Dendritic cell treated with granulocyte-macrophage colony-stimulating factor and Interleukin-4, amounts not matched to agents 40 ng/mL and 50 ng/mL, for 4 days (primary cell): ENCODE data around the gene ITPKC.

Experiments used
- H3K27ac Mint-ChIP-seq: one replicate; pipeline ENCODE4 v1.8.0; 2022; ENCODE audit warnings: mild to moderate bottlenecking, mixed read lengths
- H3K27me3 Mint-ChIP-seq: one replicate; pipeline ENCODE4 v1.8.0; 2022; ENCODE audit warnings: mild to moderate bottlenecking, mixed read lengths
- H3K36me3 Mint-ChIP-seq: one replicate; pipeline ENCODE4 v1.8.0; 2022; ENCODE audit warnings: low read depth, mixed read lengths
- H3K4me1 Mint-ChIP-seq: one replicate; pipeline ENCODE4 v1.8.0; 2022; ENCODE audit warnings: low read depth, mixed read lengths
- H3K4me3 Mint-ChIP-seq: one replicate; pipeline ENCODE4 v1.8.0; 2022; ENCODE audit warnings: mild to moderate bottlenecking, moderate library complexity, mixed read lengths
- H3K9me3 Mint-ChIP-seq: one replicate; pipeline ENCODE4 v1.8.0; 2022; ENCODE audit warnings: mixed read lengths
- intact Hi-C: fragments of 100-400 bp; cut with micrococcal nuclease; formaldehyde crosslinking; loops from one replicate; pipeline ENCODE4 v1.15.0; 2022

The ITPKC gene

GRCh38 chr19:40685016-40685526 lies 31.8 kb upstream of the ITPKC start:
- Mint-ChIP-seq H3K9me3 (no peaks in the 10 kb centered on the region), H3K27ac (no peak overlapping the region), H3K4me1 (peaks cover 7% of the 10 kb centered on the region), H3K36me3 (peaks cover 50% of the 10 kb centered on the region), H3K27me3 (no peaks in the 10 kb centered on the region), H3K4me3 (no peak overlapping the region)
- intact Hi-C loops, result no loop called here

- Mint-ChIP-seq H3K27me3 (no peaks in the 10 kb centered on the region), H3K27ac (no peak overlapping the region), H3K36me3 (peaks cover 45% of the 10 kb centered on the region), H3K9me3 (no peaks in the 10 kb centered on the region), H3K4me3 (no peak overlapping the region), H3K4me1 (peaks cover 7% of the 10 kb centered on the region)
- intact Hi-C loops, result no loop called here
Measured at GRCh38 chr19:40685563-40685962, 31.3 kb upstream of the ITPKC start.

DNA sequence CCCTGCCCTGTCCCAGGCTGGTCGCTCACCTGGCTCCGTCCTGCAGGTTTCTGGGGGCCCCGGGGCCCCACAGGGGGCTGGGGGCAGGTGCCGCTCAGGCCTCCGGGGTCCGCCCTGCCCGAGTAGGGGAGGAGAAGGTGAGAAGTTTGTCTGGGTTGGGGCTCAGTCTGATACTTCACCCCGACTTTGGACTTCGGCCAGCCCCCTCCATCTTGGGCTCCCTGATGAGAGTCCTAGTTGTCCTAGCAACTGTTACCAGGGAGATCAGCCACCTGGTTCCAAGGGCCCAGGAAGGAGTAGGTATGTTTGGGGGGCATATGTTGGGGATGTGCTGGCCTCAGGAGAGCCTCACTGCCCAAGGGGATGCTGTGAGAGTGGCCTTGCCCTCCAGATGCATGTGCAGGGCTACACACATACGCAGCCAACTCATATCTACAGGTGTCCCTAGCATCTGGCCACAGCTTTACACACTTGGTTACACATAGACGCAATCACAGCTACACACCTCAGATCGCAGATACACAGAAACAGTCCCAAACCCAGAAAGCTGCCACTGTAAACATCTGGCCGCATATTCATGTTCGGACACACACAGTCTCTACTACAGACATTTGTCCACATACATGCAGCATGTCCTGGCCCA lies 29.9 kb upstream of the ITPKC start:
- Mint-ChIP-seq H3K36me3 (peaks cover 48% of the 10 kb centered on the region), H3K9me3 (no peaks in the 10 kb centered on the region)

GRCh38 chr19:40687525-40688016 lies 29.3 kb upstream of the ITPKC start:
- Mint-ChIP-seq H3K4me1 (peaks cover 19% of the 10 kb centered on the region), H3K4me3 (no peak overlapping the region), H3K36me3 (peaks cover 48% of the 10 kb centered on the region), H3K27ac (no peak overlapping the region), H3K9me3 (no peaks in the 10 kb centered on the region), H3K27me3 (no peaks in the 10 kb centered on the region)
- intact Hi-C loops, result no loop called here

More for the DNA sequence above, 29.9 kb upstream of the ITPKC start:
- Mint-ChIP-seq H3K4me1 (peaks cover 19% of the 10 kb centered on the region), H3K27ac (no peak overlapping the region), H3K4me3 (no peak overlapping the region), H3K27me3 (no peaks in the 10 kb centered on the region)
- intact Hi-C loops, result no loop called here

DNA sequence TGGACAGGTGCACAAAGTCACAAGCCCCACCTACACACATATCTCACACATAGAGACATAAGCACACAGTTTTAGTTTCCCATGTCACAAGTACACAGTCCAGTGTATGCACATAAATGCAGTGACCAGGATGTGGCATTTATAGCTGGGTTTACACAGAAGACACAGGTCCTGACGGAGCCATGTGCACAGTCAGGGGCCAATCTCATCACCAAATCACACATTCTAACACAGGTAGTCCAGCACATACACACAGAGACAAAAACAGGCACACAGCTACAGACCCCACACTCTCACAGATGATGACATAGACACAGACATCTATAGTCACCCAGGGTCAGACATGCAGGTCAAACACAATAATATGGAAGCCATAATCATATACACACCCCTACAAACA lies 28.6 kb upstream of the ITPKC start:
- intact Hi-C loops, result no loop called here
- peaks cover 19% of the 10 kb centered on the region for H3K4me1 Mint-ChIP-seq
- peaks cover 50% of the 10 kb centered on the region for H3K36me3 Mint-ChIP-seq
- H3K4me3 Mint-ChIP-seq, result no peak overlapping the region
- H3K27ac Mint-ChIP-seq, result no peak overlapping the region
- no peaks in the 10 kb centered on the region for H3K9me3 Mint-ChIP-seq
- no peaks in the 10 kb centered on the region for H3K27me3 Mint-ChIP-seq

DNA sequence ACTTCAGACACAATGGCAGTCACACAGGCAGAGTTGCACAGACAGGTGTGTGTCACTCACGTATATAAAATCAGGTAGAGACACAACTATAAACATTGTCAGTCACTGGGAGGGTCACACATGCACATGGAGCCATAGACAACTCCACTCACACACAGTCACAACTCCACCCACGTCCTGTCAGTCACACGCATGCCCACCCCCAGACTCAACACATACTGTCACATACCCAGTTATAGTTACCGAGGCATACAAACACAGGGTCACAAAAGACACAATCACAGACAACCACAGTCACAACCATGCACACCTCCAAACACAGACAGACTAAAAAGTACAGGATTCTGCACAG lies 27.9 kb upstream of the ITPKC start:
- H3K27me3 Mint-ChIP-seq, result no peaks in the 10 kb centered on the region
- peaks cover 56% of the 10 kb centered on the region for H3K36me3 Mint-ChIP-seq
- peaks cover 19% of the 10 kb centered on the region for H3K4me1 Mint-ChIP-seq
- H3K27ac Mint-ChIP-seq, result no peak overlapping the region
- no peak overlapping the region for H3K4me3 Mint-ChIP-seq
- H3K9me3 Mint-ChIP-seq, result no peaks in the 10 kb centered on the region
- intact Hi-C loops, result no loop called here

DNA sequence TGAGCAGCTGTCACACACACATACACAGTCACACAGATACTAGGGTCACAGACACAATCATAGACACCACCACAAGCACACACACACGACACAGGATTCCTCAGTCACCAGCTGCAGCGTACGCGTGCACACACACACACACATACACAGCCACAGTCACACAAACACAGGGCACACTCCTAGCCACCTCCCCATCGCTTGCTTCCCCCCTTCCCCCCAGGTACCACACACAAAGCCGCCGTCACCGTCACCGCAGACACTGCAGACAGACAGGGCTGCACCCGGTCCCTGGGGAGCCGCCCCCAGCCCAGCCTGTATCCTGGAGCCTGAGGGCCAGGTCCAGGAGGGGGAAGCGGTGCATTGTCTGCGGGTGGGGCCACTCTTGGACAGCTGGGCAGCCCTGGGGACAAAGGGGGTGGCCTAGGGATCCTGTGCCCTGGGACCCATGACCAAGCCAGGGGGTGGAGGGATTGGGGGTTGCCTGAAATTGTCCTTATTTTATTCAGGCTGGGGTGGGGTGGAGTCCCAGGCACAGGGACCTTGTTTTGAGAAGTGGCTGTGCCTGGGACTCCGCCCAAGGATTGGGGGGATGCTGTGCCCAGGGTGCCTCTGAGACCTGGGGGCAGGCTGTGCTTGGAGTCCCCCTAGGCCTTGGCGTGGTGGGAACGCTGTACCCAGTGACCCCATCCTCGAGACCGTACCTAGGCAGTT lies 27.4 kb upstream of the ITPKC start:
- peaks cover 57% of the 10 kb centered on the region for H3K36me3 Mint-ChIP-seq
- H3K9me3 Mint-ChIP-seq, result no peaks in the 10 kb centered on the region
- H3K4me3 Mint-ChIP-seq, result peak overlapping the region; percentile 56
- no peaks in the 10 kb centered on the region for H3K27me3 Mint-ChIP-seq
- H3K4me1 Mint-ChIP-seq, result peaks cover 19% of the 10 kb centered on the region
- intact Hi-C loops, result loop anchor here (2.0 kb wide), 1 partner anchor 27 kb away; no protein-coding TSS in a partner anchor
- no peak overlapping the region for H3K27ac Mint-ChIP-seq

DNA sequence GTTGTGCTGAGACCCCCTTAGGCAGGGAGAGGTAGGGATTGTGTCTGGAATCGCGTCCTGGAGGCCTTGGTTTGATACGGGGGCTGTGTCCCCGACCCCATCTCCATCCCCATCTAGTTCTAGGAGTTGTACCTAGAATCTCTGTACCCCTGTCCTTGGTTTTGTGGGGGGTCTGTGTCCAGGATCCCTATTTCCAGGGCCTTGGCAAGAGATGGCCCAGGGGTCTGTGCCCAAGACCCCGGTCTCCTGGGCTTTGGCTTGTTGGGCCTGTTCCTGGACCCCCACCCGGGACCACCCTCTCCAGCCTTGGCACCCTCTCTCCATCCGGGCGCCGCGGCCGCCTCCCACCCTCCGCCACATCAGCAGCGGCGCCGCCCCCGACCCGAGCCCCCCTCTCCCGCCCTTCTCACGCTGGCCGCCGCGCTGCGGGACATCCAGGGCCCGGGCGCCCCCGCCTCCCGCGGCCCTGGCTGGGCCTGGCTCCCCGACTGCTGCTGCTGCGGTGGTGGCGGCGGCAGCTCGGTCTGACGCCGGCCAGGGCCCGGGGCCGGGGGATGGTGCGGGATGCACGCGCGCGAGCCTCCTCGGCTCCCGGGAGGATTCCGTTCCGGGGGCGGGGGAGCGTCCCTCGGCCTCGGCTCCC lies 26.7 kb upstream of the ITPKC start, which contains the start of gene NUMBL:
NUMBL (minus strand) TSS at position 602 of the 643 bp plus-strand sequence; CDS start at position 434, 168 bp downstream.
- H3K27ac Mint-ChIP-seq, result peak within 1 kb of the TSS; percentile 97
- H3K27me3 Mint-ChIP-seq, result no peaks in the 10 kb centered on the region
- peaks cover 57% of the 10 kb centered on the region for H3K36me3 Mint-ChIP-seq
- no peaks in the 10 kb centered on the region for H3K9me3 Mint-ChIP-seq
- intact Hi-C loops, result loop anchor here (2.0 kb wide), 1 partner anchor 27 kb away; no protein-coding TSS in a partner anchor
- H3K4me3 Mint-ChIP-seq, result peak within 1 kb of the TSS; percentile 95
- H3K4me1 Mint-ChIP-seq, result peaks cover 16% of the 10 kb centered on the region

DNA sequence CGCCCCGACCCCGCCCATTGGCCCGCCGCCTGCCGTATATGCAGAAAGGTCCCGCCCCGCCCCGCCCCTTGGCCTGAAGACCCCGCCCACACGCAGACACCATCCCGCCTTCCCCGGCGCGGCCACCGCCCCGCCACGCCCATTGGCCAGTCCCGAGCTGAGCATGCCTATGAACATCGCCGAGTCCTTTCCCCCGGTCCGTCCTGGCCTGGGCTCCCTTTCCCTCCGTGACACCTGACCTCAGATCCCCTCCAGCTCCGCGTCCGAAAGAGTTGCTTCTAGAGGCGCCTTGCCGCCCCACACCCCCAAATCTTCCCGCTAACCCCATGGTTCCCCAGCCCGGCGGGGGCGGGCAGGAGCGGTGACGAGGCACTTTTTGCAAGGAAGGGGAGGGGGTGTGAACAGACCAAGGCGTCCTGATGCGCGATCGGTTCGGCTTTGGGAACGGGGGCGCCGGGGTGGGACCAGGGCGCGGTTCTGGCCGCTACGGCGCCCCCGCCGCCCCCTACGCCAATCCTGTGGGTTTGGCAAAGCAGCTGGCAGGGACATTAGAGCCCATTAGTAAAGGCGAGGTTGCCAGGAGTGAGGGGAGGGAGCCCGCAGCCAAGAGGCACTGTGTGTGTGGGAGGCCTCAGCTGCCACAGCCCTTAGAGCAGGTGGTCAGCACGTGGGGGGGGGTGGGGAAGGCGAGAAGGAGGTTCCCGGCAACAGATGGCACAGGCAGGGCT lies 26.1 kb upstream of the ITPKC start:
- intact Hi-C loops, result loop anchor here (2.0 kb wide), 1 partner anchor 28 kb away; no protein-coding TSS in a partner anchor
- peaks cover 12% of the 10 kb centered on the region for H3K4me1 Mint-ChIP-seq
- H3K27ac Mint-ChIP-seq, result peak overlapping the region; percentile 97
- H3K4me3 Mint-ChIP-seq, result peak overlapping the region; percentile 95
- no peaks in the 10 kb centered on the region for H3K27me3 Mint-ChIP-seq
- peaks cover 57% of the 10 kb centered on the region for H3K36me3 Mint-ChIP-seq
- no peaks in the 10 kb centered on the region for H3K9me3 Mint-ChIP-seq

DNA sequence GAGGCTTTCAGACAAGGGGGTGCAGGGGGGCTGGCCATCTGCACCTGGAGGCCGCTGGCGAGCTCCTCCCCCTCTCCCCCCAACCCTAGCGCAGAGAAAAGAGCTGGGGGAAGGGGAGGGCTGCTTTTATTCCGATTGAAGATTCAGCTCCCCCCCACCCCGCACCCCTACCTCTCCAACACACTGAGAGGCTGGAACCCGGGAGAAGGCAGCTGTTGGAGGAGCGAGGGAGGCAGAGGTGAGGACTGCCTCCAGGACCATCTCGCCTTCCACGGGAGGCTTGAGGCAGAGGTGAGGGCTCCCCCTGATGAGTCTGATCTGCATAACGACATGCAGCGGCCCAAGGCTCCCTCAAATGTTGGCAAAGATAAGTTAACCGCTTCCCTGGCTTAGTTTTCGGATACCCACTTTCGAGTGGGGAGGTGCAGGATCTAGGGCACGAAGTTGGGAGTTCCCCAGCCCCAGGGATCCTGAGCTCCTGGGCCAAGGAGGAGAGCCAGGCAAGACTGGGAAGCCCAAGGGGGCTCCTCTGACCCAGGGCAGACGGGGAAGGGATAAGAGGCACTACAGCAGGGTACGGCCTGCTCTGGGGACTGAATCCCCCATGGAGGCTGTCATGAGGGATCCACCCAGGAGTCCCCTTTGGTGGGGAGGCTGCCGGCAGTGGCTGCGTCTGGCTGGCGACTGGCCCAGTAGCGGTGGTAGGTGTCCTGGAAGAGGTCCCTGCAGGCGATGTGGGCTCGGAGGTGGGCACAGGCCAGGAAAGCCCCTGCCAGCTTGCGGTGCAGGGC lies 25.3 kb upstream of the ITPKC start:
- Mint-ChIP-seq H3K4me1 (peaks cover 12% of the 10 kb centered on the region), H3K36me3 (peaks cover 57% of the 10 kb centered on the region), H3K27ac (peak overlapping the region; percentile 97), H3K9me3 (no peaks in the 10 kb centered on the region), H3K4me3 (no peak overlapping the region), H3K27me3 (no peaks in the 10 kb centered on the region)
- intact Hi-C loops, result loop anchor here (2.0 kb wide), 1 partner anchor 29 kb away; no protein-coding TSS in a partner anchor

GRCh38 chr19:40692212-40692551 lies 24.7 kb upstream of the ITPKC start:
- H3K27ac Mint-ChIP-seq, result peak overlapping the region; percentile 19
- H3K9me3 Mint-ChIP-seq, result no peaks in the 10 kb centered on the region
- H3K4me1 Mint-ChIP-seq, result peaks cover 12% of the 10 kb centered on the region
- H3K36me3 Mint-ChIP-seq, result peaks cover 61% of the 10 kb centered on the region
- H3K4me3 Mint-ChIP-seq, result no peak overlapping the region
- no peaks in the 10 kb centered on the region for H3K27me3 Mint-ChIP-seq
- intact Hi-C loops, result no loop called here

GRCh38 chr19:40693150-40693788 lies 23.6 kb upstream of the ITPKC start:
- intact Hi-C loops, result no loop called here
- peaks cover 68% of the 10 kb centered on the region for H3K36me3 Mint-ChIP-seq
- H3K4me1 Mint-ChIP-seq, result peaks cover 12% of the 10 kb centered on the region
- H3K27ac Mint-ChIP-seq, result peak overlapping the region; percentile 19
- no peak overlapping the region for H3K4me3 Mint-ChIP-seq
- H3K9me3 Mint-ChIP-seq, result no peaks in the 10 kb centered on the region
- no peaks in the 10 kb centered on the region for H3K27me3 Mint-ChIP-seq
